Mesothelial cell of epicardium (in vitro differentiated cells): ENCODE data around the gene NOC4L. TPM values are rescaled to one million over a fixed set of nuclear protein-coding genes. Genes with fewer than 3 reads are reported as not detected.

Experiments
- DNase-seq, 2 experiments: peaks; one replicate each; pipeline ENCODE4 v3.0.0; 2021; ENCODE audit warnings: low spot score in 2 of 2; ENCODE audit not compliant: unreplicated experiment in 2 of 2
- H3K27ac Mint-ChIP-seq: 2 replicates; pipeline ENCODE4 v1.8.0; 2021; ENCODE audit warnings: mixed read lengths
- H3K27me3 Mint-ChIP-seq: 2 replicates; pipeline ENCODE4 v1.8.0; 2021; ENCODE audit warnings: low read depth, mixed read lengths
- H3K36me3 Mint-ChIP-seq: 2 replicates; pipeline ENCODE4 v1.8.0; 2021; ENCODE audit warnings: mixed read lengths
- H3K4me1 Mint-ChIP-seq: 2 replicates; pipeline ENCODE4 v1.8.0; 2021; ENCODE audit warnings: mixed read lengths
- H3K4me3 Mint-ChIP-seq: 2 replicates; pipeline ENCODE4 v1.8.0; 2021; ENCODE audit warnings: mild to moderate bottlenecking, moderate library complexity, mixed read lengths
- H3K9me3 Mint-ChIP-seq: 2 replicates; pipeline ENCODE4 v1.8.0; 2021; ENCODE audit warnings: mixed read lengths
- CTCF ChIP-seq: fragments of 200-600 bp; sonication (generic); IDR thresholded peaks from one replicate; pipeline ENCODE4 v1.5.0; 2021; ENCODE audit warnings: antibody characterized with exemption; ENCODE audit not compliant: unreplicated experiment
- total RNA-seq: library from RNA; stranded (reverse); gene quantifications from 3 replicates; pipeline ENCODE4 v1.2.1, GENCODE V29; 2021

Gene NOC4L
- total RNA-seq, 1 donor from 2014 or later: 25.1 TPM

- DNase-seq: no peak
- Mint-ChIP-seq H3K4me3 (no peak overlapping the region), H3K36me3 (no peaks in the 10 kb centered on the region), H3K27ac (no peak overlapping the region), H3K9me3 (no peaks in the 10 kb centered on the region), H3K4me1 (peaks cover 6% of the 10 kb centered on the region), H3K27me3 (peaks cover 70% of the 10 kb centered on the region)
- no peak for TF ChIP-seq CTCF
Measured at GRCh38 chr12:132178316-132178715, 34.1 kb downstream of the NOC4L start.

GRCh38 chr12:132178801-132179401, 34.6 kb downstream of the NOC4L start:
- H3K4me3 Mint-ChIP-seq: no peak overlapping the region
- no peak for TF ChIP-seq CTCF

GRCh38 chr12:132179431-132180362, 35.4 kb downstream of the NOC4L start:
- peaks cover 74% of the 10 kb centered on the region for H3K27me3 Mint-ChIP-seq
- no peaks in the 10 kb centered on the region for H3K9me3 Mint-ChIP-seq
- no peak for TF ChIP-seq CTCF
- no peak overlapping the region for H3K27ac Mint-ChIP-seq
- no peaks in the 10 kb centered on the region for H3K36me3 Mint-ChIP-seq
- no peak overlapping the region for H3K4me3 Mint-ChIP-seq
- DNase-seq: no peak
- H3K4me1 Mint-ChIP-seq: peaks cover 2% of the 10 kb centered on the region

More at GRCh38 chr12:132178801-132179401, 34.6 kb downstream of the NOC4L start:
- no peak overlapping the region for H3K27ac Mint-ChIP-seq
- peaks cover 6% of the 10 kb centered on the region for H3K4me1 Mint-ChIP-seq
- peaks cover 71% of the 10 kb centered on the region for H3K27me3 Mint-ChIP-seq
- no peak for DNase-seq
- no peaks in the 10 kb centered on the region for H3K9me3 Mint-ChIP-seq
- no peaks in the 10 kb centered on the region for H3K36me3 Mint-ChIP-seq

- no peak for TF ChIP-seq CTCF
- Mint-ChIP-seq H3K4me3 (no peak overlapping the region), H3K9me3 (no peaks in the 10 kb centered on the region), H3K4me1 (no peaks in the 10 kb centered on the region), H3K27me3 (peaks cover 81% of the 10 kb centered on the region), H3K36me3 (no peaks in the 10 kb centered on the region), H3K27ac (no peak overlapping the region)
- DNase-seq: no peak
Measured at GRCh38 chr12:132180648-132181546, 36.6 kb downstream of the NOC4L start.

- H3K27me3 Mint-ChIP-seq: peaks cover 85% of the 10 kb centered on the region
- no peak overlapping the region for H3K27ac Mint-ChIP-seq
- H3K4me3 Mint-ChIP-seq: no peak overlapping the region
- DNase-seq: no peak
- no peaks in the 10 kb centered on the region for H3K4me1 Mint-ChIP-seq
- H3K9me3 Mint-ChIP-seq: no peaks in the 10 kb centered on the region
- no peak for TF ChIP-seq CTCF
- H3K36me3 Mint-ChIP-seq: no peaks in the 10 kb centered on the region
Measured at GRCh38 chr12:132181570-132182200, 37.4 kb downstream of the NOC4L start.
